Neutrophil (primary cell): ENCODE data around the gene RABEP1.

Source experiments
- H3K27ac ChIP-seq: fragments of 200-600 bp; sonication (generic); 2 replicates; pipeline ENCODE4 v1.5.1; 2016; ENCODE audit warnings: mild to moderate bottlenecking, moderate library complexity
- H3K27me3 ChIP-seq: fragments of 200-600 bp; sonication (generic); 2 replicates; pipeline ENCODE4 v1.6.0; 2016; ENCODE audit warnings: mild to moderate bottlenecking
- H3K36me3 ChIP-seq: fragments of 200-600 bp; sonication (generic); 2 replicates; pipeline ENCODE4 v1.5.1; 2017
- H3K4me1 ChIP-seq, 2 experiments: fragments of 200-600 bp in 1 of 2; sonication (generic) in 1 of 2; 1 replicate in 1 of 2; 2 replicates in 1 of 2; pipeline versions ENCODE4 v1.5.1 to v1.6.1; 2013 to 2016; ENCODE audit warnings: low read depth in 1 of 2, low read length in 1 of 2, mild to moderate bottlenecking in 1 of 2, moderate library complexity in 1 of 2; ENCODE audit not compliant: control insufficient read depth in 1 of 2, insufficient read depth in 1 of 2
- H3K4me3 ChIP-seq, 2 experiments: fragments of 200-600 bp in 1 of 2; sonication (generic) in 1 of 2; 1 replicate in 1 of 2; 2 replicates in 1 of 2; pipeline ENCODE4 v1.5.1; 2013 to 2016; ENCODE audit warnings: low read depth in 1 of 2, low read length in 1 of 2, mild to moderate bottlenecking in 1 of 2, moderate library complexity in 1 of 2
- H3K9me3 ChIP-seq: fragments of 200-600 bp; sonication (generic); 2 replicates; pipeline ENCODE4 v1.5.1; 2016
- TF ChIP-seq, protein P1 (sequence below): fragments of 200-600 bp; sonication (generic); IDR thresholded peaks from 2 replicates; pipeline ENCODE4 v1.5.1; 2016; ENCODE audit warnings: antibody characterized with exemption

Gene RABEP1

DNA sequence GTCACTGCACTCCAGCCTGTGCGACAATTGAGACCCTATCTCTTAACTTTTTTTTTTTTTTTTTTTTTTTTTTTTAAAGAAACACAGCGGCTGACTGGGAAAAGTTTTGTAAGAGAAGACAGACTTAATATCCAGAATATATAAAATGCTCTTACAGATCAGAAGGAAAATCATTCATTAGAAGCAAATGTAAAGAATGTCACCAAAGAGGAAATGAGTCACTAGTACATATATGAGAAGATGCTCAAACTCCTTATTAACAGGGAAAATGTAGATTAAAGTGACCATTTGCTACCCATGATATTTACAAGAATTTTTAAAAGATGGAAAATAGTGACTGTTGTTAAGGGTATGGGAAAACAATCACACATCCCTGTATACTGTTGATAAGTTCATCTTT, 48.9 kb downstream of the RABEP1 start:
- Histone ChIP-seq H3K4me1 (no peaks in the 10 kb centered on the region), H3K9me3 (no peaks in the 10 kb centered on the region), H3K36me3 (peaks cover 32% of the 10 kb centered on the region), H3K4me3 (no peak overlapping the region), H3K27me3 (no peaks in the 10 kb centered on the region), H3K27ac (no peak overlapping the region)
- TF ChIP-seq, protein P1, sequence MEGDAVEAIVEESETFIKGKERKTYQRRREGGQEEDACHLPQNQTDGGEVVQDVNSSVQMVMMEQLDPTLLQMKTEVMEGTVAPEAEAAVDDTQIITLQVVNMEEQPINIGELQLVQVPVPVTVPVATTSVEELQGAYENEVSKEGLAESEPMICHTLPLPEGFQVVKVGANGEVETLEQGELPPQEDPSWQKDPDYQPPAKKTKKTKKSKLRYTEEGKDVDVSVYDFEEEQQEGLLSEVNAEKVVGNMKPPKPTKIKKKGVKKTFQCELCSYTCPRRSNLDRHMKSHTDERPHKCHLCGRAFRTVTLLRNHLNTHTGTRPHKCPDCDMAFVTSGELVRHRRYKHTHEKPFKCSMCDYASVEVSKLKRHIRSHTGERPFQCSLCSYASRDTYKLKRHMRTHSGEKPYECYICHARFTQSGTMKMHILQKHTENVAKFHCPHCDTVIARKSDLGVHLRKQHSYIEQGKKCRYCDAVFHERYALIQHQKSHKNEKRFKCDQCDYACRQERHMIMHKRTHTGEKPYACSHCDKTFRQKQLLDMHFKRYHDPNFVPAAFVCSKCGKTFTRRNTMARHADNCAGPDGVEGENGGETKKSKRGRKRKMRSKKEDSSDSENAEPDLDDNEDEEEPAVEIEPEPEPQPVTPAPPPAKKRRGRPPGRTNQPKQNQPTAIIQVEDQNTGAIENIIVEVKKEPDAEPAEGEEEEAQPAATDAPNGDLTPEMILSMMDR, result no peak

DNA sequence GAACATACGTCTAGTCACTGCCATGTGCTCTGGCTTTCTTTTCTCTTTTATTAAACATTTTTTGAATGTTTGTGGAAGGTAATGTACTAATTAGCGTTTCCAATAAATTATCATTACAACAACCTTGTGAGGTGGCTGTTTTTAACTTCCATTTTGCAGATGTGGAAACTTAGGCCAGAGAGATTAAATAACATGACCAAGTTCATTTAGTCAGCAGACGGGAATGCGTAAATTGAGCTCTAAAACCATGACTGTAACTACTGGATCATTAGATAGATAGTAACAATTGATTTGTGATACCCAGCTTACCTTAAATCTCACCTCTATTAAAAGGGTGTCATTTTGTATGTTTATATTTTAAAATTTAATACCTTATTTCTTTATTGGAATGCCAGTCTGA, 49.4 kb downstream of the RABEP1 start:
- TF ChIP-seq, protein P1, result no peak
- Histone ChIP-seq H3K4me3 (no peak overlapping the region), H3K4me1 (no peaks in the 10 kb centered on the region), H3K36me3 (peaks cover 32% of the 10 kb centered on the region), H3K27ac (no peak overlapping the region), H3K9me3 (no peaks in the 10 kb centered on the region), H3K27me3 (no peaks in the 10 kb centered on the region)

- Histone ChIP-seq H3K9me3 (no peaks in the 10 kb centered on the region), H3K27ac (no peak overlapping the region), H3K4me1 (no peaks in the 10 kb centered on the region), H3K36me3 (peaks cover 43% of the 10 kb centered on the region), H3K4me3 (no peak overlapping the region), H3K27me3 (no peaks in the 10 kb centered on the region)
- TF ChIP-seq, protein P1, result no peak
Measured at GRCh38 chr17:5344914-5345313, 62.8 kb downstream of the RABEP1 start.

- TF ChIP-seq, protein P1, result no peak
- H3K36me3 ChIP-seq, result peaks cover 94% of the 10 kb centered on the region
Measured at GRCh38 chr17:5352681-5353289, 70.7 kb downstream of the RABEP1 start.

DNA sequence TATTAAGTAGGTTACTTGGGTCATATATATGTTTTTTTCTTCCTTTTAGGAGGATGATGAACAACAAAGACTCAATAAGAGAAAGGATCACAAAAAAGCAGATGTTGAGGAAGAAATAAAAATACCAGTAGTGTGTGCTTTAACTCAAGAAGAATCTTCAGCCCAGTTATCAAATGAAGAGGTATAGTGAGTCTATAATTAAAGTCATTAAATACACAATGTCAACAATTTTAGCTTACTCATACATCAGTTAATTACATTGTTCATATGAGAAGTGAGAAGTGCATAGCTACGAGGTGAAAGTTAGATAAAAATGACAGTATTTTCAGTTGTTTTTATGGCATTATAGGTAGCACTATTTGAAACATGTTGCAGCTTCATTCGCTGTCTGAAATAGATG, 72.2 kb downstream of the RABEP1 start:
- peaks cover 94% of the 10 kb centered on the region for H3K36me3 ChIP-seq

More at GRCh38 chr17:5352681-5353289, 70.7 kb downstream of the RABEP1 start:
- H3K4me1 ChIP-seq, result no peaks in the 10 kb centered on the region
- H3K27ac ChIP-seq, result no peak overlapping the region
- H3K27me3 ChIP-seq, result no peaks in the 10 kb centered on the region
- H3K9me3 ChIP-seq, result no peaks in the 10 kb centered on the region
- no peak overlapping the region for H3K4me3 ChIP-seq

More for the DNA sequence above, 72.2 kb downstream of the RABEP1 start:
- no peaks in the 10 kb centered on the region for H3K27me3 ChIP-seq
- no peaks in the 10 kb centered on the region for H3K9me3 ChIP-seq
- H3K27ac ChIP-seq, result no peak overlapping the region
- no peaks in the 10 kb centered on the region for H3K4me1 ChIP-seq
- H3K4me3 ChIP-seq, result no peak overlapping the region
- TF ChIP-seq, protein P1, result no peak
